HG02623 (cell line): ENCODE results near the gene QRFP.

Experiments used
- ATAC-seq: cut with Tn5 transposase; IDR thresholded peaks from one replicate; pipeline ENCODE4 v1.9.1; 2021; ENCODE audit warnings: moderate library complexity; ENCODE audit not compliant: unreplicated experiment

QRFP gene

DNA sequence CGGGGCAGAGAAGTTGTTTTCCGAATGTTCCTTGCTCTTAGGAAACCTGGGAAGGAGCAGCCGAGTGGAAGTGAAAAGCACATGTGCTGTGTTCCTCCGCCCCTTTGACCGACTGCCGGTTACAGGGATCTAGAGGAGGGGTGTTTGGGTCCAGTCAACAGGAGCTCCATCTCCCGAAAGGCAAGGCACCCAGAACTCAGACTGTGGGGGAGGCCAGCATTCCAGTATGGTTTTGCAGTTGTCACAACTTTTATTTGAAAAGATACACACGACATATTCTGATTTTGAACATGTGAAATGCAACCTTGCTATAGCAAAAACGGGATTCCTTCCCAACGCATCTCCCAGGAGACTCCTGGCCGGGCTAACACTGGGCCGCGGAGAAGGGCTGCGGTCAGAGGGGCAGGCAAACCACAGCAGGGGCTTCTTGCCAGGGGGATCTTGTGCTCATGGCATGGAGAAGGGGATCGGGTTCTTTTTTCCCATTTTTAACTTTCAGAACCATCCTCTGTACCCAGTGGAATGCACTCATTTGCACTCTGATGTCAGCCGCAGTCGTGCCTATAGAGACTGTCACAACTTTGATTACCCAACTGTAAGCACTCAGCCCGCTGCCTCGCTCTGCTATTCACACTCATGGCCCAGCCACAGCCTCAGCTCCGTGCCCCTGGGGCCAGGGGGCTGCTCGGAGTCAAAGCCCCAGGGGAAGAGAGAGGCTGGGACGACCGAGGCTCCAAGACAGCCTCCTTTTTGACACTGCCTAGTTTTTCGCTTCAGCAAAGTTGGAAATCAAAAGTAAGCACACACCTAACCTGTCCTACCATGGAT is 3.9 kb downstream of the QRFP start:
- ATAC-seq, result no peak

DNA sequence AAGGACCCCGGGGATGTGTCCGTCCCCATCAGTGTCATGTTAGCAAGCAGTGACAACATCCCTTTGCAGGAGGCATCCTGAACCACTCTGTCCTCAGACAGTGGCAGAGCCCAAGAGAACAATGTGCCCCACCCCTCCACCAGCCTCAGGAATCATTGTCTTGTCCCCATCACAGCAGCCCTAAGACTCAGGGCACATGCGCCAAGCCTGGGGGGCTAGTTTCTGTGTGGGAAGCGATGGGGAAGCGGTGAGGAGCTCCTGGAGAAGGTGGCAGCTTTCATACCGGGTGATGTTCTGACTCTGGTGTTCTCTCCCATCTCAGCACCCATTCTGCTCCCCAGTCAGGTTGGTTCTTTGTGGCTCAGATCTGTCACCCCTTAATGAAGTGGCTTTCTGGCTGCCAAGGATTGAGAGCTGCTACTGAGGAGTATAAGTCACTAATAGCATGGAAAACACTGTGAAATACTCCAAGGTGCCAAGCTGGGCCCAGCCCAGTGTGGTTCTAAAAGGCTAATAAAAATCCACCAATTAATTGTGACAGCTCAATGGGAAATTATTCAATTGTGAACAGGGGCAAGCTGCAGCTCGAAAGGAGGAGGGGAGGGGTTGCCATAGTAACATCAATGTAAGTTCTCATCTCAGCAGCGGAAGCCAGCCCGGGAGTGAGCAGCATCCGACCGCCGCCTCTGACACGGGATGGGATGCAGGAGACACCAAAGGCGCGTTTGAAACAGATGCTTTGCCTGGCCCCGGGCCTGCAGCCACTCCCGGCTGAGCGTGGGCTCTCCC is 4.7 kb downstream of the QRFP start:
- ATAC-seq, result no peak

DNA sequence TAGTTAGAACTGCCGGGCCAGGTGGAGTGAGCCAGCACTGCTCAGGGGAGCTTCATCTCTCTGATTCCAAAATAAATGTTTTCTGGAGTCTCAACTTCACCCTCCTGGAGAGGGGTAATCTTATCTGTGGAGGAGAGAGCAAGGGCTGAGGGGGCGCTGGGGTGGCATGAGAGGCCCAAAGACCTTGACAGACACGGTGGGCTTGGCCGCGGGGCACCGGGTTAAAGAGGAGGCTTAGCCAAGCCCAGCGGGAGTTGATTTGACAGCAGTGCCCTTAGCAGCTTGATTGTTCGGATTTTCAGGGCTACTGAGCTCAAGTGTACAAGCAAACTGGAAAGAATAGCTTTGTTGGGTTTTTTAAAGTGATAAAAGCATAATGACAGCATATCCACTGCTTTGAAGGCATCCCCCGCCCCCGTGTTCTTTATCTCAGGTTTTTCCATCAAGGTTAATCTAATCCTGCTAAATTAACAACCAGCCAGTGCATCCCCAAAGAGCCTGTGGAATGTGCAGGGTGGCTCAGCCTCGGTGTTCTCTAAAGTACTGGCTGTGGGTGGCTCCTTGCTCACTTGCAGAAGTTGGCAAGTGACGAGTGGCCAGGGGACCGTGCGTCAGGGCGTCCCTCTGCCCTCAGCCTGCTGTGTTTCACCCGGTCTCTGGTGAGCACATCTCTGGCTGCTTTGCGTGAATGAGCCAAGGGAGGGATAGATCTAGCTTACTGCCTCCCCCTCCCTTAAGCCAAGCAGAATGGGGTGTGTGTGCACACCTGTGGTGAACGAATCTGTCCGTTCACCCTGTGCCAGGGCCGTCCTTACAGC is 5.5 kb downstream of the QRFP start:
- no peak for ATAC-seq

- ATAC-seq, result no peak
Measured at GRCh38 chr9:130890124-130890523, 6.5 kb downstream of the QRFP start.

DNA sequence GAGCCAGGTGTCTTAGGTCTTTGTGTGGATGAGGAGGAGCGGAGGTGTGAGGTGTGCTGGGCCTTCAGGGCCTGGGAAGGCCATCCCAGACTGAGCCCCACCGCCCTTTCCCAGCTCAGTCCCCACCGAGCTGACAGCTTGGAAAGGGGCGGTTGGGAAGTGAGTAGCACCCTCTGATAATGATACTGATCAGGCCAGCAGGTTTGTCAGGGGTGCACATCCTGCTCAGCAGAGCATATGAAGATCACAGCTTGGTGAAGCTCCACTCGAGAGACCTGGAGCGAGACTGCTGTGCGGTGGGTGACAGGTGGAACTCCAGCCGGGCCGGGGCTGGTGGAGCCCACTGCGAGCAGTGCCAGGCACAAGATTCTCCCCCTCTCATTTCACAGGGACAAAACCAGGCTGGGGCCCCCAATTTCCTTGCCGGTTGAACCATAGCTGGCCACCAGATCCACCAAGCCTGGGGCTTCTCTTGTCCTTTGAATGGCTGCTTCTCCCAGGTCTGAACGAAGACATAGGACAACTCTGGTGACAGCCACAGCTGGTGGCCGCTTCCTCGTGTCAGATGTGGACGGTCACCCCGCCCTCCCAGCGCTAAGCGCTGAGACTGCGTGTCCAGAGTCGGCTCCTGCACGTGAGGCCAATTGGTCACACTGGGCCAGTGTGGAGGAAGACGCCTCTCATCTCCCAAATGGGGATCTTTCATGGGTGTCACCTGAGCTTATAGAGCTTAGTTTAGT is 8.3 kb downstream of the QRFP start:
- no peak for ATAC-seq

GRCh38 chr9:130887494-130888144 is 9.0 kb downstream of the QRFP start:
- ATAC-seq, result no peak

- no peak for ATAC-seq
Measured at GRCh38 chr9:130886981-130887380, 9.6 kb downstream of the QRFP start.

DNA sequence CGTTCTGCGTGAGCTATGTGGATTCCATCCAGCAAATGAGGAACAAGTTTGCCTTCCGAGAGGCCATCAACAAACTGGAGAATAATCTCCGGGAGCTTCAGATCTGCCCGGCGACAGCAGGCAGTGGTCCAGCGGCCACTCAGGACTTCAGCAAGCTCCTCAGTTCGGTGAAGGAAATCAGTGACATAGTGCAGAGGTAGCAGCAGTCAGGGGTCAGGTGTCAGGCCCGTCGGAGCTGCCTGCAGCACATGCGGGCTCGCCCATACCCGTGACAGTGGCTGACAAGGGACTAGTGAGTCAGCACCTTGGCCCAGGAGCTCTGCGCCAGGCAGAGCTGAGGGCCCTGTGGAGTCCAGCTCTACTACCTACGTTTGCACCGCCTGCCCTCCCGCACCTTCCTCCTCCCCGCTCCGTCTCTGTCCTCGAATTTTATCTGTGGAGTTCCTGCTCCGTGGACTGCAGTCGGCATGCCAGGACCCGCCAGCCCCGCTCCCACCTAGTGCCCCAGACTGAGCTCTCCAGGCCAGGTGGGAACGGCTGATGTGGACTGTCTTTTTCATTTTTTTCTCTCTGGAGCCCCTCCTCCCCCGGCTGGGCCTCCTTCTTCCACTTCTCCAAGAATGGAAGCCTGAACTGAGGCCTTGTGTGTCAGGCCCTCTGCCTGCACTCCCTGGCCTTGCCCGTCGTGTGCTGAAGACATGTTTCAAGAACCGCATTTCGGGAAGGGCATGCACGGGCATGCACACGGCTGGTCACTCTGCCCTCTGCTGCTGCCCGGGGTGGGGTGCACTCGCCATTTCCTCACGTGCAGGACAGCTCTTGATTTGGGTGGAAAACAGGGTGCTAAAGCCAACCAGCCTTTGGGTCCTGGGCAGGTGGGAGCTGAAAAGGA is 10.9 kb downstream of the QRFP start:
- no peak for ATAC-seq

DNA sequence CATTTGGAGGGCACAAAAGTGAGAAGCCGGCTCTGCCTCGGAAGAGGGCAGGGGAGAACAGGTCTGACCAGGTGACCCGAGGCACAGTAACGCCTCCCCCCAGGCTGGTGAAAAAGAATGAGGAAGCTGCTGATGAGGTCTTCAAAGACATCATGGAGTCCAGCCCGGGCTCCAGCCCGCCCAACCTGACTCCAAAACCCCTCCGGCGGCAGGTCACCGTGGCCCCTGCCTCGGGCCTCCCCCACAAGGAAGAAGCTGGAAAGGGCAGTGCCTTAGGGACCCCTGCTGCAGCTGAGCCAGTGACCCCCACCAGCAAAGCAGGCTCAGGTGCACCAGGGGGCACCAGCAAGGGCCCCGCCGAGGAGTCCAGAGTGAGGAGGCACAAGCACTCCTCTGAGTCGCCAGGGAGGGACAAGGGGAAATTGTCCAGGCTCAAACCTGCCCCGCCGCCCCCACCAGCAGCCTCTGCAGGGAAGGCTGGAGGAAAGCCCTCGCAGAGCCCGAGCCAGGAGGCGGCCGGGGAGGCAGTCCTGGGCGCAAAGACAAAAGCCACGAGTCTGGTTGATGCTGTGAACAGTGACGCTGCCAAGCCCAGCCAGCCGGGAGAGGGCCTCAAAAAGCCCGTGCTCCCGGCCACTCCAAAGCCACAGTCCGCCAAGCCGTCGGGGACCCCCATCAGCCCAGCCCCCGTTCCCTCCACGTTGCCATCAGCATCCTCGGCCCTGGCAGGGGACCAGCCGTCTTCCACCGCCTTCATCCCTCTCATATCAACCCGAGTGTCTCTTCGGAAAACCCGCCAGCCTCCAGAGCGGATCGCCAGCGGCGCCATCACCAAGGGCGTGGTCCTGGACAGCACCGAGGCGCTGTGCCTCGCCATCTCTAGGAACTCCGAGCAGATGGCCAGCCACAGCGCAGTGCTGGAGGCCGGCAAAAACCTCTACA is 11.8 kb downstream of the QRFP start:
- no peak for ATAC-seq

DNA sequence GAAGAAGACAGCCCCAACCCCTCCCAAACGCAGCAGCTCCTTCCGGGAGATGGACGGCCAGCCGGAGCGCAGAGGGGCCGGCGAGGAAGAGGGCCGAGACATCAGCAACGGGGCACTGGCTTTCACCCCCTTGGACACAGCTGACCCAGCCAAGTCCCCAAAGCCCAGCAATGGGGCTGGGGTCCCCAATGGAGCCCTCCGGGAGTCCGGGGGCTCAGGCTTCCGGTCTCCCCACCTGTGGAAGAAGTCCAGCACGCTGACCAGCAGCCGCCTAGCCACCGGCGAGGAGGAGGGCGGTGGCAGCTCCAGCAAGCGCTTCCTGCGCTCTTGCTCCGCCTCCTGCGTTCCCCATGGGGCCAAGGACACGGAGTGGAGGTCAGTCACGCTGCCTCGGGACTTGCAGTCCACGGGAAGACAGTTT is 12.5 kb downstream of the QRFP start:
- ATAC-seq, result no peak

GRCh38 chr9:130883479-130883878 is 13.1 kb downstream of the QRFP start:
- no peak for ATAC-seq

DNA sequence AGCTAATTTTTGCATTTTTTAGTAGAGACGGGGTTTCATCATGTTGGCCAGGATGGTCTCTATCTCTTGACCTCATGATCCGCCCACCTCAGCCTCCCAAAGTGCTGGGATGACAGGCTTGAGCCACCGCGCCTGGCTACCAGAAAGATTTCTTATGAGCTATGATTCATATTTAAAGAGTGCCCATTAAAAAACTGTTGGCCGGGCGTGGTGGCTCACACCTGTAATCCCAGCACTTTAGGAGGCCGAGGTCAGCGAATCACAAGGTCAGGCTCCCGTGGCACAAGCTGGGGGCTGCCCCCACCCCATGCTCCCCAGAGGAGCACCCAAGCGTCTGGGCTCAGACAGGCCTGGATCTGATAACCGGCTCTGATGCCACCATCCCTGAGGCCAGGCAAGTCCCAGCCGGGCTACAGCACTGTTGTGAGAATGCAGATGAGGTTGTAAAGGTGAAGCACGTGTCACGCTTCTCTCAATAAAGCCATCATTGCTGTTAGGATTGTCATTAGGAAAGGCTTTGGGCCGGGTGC is 13.9 kb downstream of the QRFP start:
- ATAC-seq, result no peak

- no peak for ATAC-seq
Measured at GRCh38 chr9:130881516-130881915, 15.1 kb downstream of the QRFP start.

- ATAC-seq, result no peak
Measured at GRCh38 chr9:130880599-130881220, 15.9 kb downstream of the QRFP start.

DNA sequence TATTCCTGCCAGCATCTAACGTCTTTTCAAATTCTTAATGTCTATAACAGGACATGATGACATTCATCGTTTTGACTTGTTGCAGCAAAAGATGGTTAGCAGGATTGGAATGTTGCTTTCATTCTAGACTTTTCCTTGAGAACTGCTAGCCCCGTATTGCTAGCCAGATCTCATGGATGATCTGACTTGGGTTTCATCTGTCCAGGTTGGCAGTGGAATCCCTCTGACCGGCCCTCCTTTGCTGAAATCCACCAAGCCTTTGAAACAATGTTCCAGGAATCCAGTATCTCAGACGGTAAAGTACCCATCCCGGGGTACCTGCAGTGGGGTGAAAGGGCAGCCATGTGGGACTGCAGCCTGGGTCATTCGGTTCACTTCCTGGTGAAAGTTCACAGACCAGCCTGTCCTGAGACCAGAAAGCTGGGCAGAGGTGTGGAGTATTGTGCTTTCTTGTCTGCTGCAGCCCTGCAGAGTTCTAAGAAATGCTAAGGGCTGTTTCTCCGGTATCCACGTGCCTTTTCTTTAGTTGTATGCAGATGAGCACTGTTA is 16.7 kb downstream of the QRFP start:
- no peak for ATAC-seq

GRCh38 chr9:130878295-130878694 is 18.3 kb downstream of the QRFP start:
- ATAC-seq, result no peak

DNA sequence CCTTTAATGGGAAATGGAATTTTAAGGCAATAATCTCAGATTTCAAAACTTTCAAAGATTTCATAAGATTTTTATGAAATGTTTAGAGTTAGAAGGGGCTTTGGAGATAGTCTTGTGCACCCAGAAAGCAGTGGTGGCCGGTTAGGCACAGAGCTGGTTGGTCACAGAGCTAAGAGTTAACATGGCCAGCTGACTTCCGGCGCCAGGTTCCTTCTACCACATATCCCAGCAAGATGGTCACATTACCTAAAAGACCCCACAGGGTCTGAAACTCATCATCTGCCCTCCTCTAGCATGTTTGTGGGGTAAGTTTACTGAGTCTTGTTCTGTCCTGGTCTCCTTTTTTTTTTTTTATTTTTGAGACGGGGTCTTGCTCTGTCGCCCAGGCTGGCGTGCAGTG is 19.3 kb downstream of the QRFP start:
- ATAC-seq, result no peak
